Stomach (tissue), 9 donors: ENCODE data around the gene LGALS7B. TPM values are rescaled to one million over a fixed set of nuclear protein-coding genes. Genes with fewer than 3 reads are reported as not detected.
A peak's percentile ranks its signal among the peaks of the same experiment; 100 is the strongest.

Experiments
- DNase-seq, 2 donors: peaks; one replicate each; pipeline versions ENCODE4 v3.0.0 to v3.0.0-alpha.2; 2013 to 2019
- H3K27ac ChIP-seq, 5 donors: fragments of 200-600 bp in 4 of 5; sonication (generic) in 4 of 5; one replicate each; pipeline ENCODE4 v1.5.1; 2013 to 2019; ENCODE audit warnings: mild to moderate bottlenecking in 1 of 5, moderate library complexity in 1 of 5
- H3K27me3 ChIP-seq, 3 donors: fragments of 200-600 bp; sonication (generic); one replicate each; pipeline ENCODE4 v1.5.1; 2017 to 2019; ENCODE audit warnings: mixed run types in 1 of 3
- H3K36me3 ChIP-seq, 4 donors: fragments of 200-600 bp; sonication (generic); 1 replicate in 3 of 4; 2 replicates in 1 of 4; pipeline ENCODE4 v1.5.1; 2016 to 2019
- H3K4me1 ChIP-seq, 4 donors: fragments of 200-600 bp; sonication (generic); one replicate each; pipeline ENCODE4 v1.5.1; 2016 to 2019
- H3K4me3 ChIP-seq, 4 donors: fragments of 200-600 bp; sonication (generic) in 3 of 4; one replicate each; pipeline ENCODE4 v1.5.1; 2016 to 2019; ENCODE audit warnings: mild to moderate bottlenecking in 1 of 4
- H3K9me3 ChIP-seq, 4 donors: fragments of 200-600 bp; sonication (generic); one replicate each; pipeline ENCODE4 v1.5.1; 2016 to 2019
- CTCF ChIP-seq, 7 experiments: fragments of 450-650 bp in 4 of 7; fragments of 200-600 bp in 3 of 7; sonication (generic) in 3 of 7; IDR thresholded peaks; one replicate each; pipeline ENCODE4 v1.5.1; 2016 to 2019; ENCODE audit warnings: antibody characterized with exemption in 7 of 7, control low read depth in 2 of 7, mild to moderate bottlenecking in 1 of 7
- EP300 ChIP-seq: sonication (generic); formaldehyde crosslinking; IDR thresholded peaks from one replicate; pipeline ENCODE4 v1.6.1; 2017; ENCODE audit warnings: antibody characterized with exemption
- POLR2A ChIP-seq, 4 donors: fragments of 450-650 bp; IDR thresholded peaks; one replicate each; pipeline ENCODE4 v1.6.1; 2016; ENCODE audit warnings: antibody characterized with exemption in 4 of 4, control low read depth in 2 of 4, mild to moderate bottlenecking in 1 of 4, moderate library complexity in 1 of 4
- POLR2AphosphoS5 ChIP-seq, 3 donors: sonication (generic); formaldehyde crosslinking; IDR thresholded peaks; one replicate each; pipeline ENCODE4 v1.6.1; 2016; ENCODE audit warnings: antibody characterized with exemption in 3 of 3
- WGBS, 5 donors: extraction: QIAGEN DNeasy Blood & Tissue Kit in 3 of 5; methylation state at CpG; one replicate each; pipeline versions ENCODE4 v1.1.5 to v1.1.7; 2013 to 2018; 5-methylcytosine and 5-hydroxymethylcytosine counted together
- intact Hi-C: fragments of 100-400 bp; cut with DNase I; formaldehyde crosslinking; loops from one replicate; pipeline ENCODE4 v1.15.1; 2023; ENCODE audit warnings: low total_unique reads
- polyA plus RNA-seq, 3 donors: library from polyadenylated mRNA; stranded (reverse); fragments of 200-250 nt; gene quantifications; one replicate each; pipeline ENCODE4 v1.2.3, GENCODE V29; 2013
- total RNA-seq, 5 donors: library from RNA; depleted of rRNA; stranded (reverse); fragments of >200 nt; gene quantifications; one replicate each; pipeline versions ENCODE4 v1.1.0 to v1.2.3, GENCODE V29; 2014 to 2016
- donor health status: healthy with polysubstance abuse.
- donor health status: Bipolar disorder and iron deficiency.
- donor health status: healthy.

The LGALS7B gene
- total and polyA plus RNA-seq, 8 donors, result 3.6 to 980 (median 4.6) TPM; not detected in 5

- TF ChIP-seq POLR2AphosphoS5 (IDR thresholded peaks at IDR 0.05) (no peak), CTCF (IDR thresholded peaks at IDR 0.05) (peak in 2 of 7 experiments; percentile 28 to 37), POLR2A (IDR thresholded peaks at IDR 0.05) (no peak), EP300 (no peak)
- Histone ChIP-seq H3K4me1 (peaks cover 0 to 8% (median 6%) of the 10 kb centered on the region in 4 donors), H3K27me3 (no peaks in the 10 kb centered on the region), H3K27ac (peak overlapping the region in 1 of 5 donors; percentile 20), H3K4me3 (peak overlapping the region; percentile 11 to 42 (median 26)), H3K9me3 (no peaks in the 10 kb centered on the region), H3K36me3 (no peaks in the 10 kb centered on the region)
- peak; percentile 39 to 79 for DNase-seq
- intact Hi-C loops, result no loop called here
- 10 to 24% (median 13%) methylated on average over 34 to 64 of the region's 71 CpGs for WGBS, 5 donors
These were observed 3.5 kb downstream of the LGALS7B start for GRCh38 chr19:38792250-38793111.

GRCh38 chr19:38793177-38793576 is 4.2 kb downstream of the LGALS7B start:
- Histone ChIP-seq H3K4me3 (no peak overlapping the region), H3K9me3 (no peaks in the 10 kb centered on the region), H3K36me3 (no peaks in the 10 kb centered on the region), H3K27ac (no peak overlapping the region), H3K4me1 (peaks cover 0 to 8% (median 6%) of the 10 kb centered on the region in 4 donors), H3K27me3 (no peaks in the 10 kb centered on the region)
- TF ChIP-seq POLR2A (IDR thresholded peaks at IDR 0.05), result no peak
- TF ChIP-seq EP300, result no peak
- TF ChIP-seq CTCF (IDR thresholded peaks at IDR 0.05), result no peak
- no peak for TF ChIP-seq POLR2AphosphoS5 (IDR thresholded peaks at IDR 0.05)
- intact Hi-C loops, result no loop called here
- WGBS, 5 donors, result 74 to 89% (median 76%) methylated on average over 8 of the region's 8 CpGs
- DNase-seq, result no peak

GRCh38 chr19:38793671-38794070 is 4.7 kb downstream of the LGALS7B start:
- intact Hi-C loops, result no loop called here
- Histone ChIP-seq H3K9me3 (no peaks in the 10 kb centered on the region), H3K36me3 (no peaks in the 10 kb centered on the region), H3K4me1 (peaks cover 0 to 8% (median 6%) of the 10 kb centered on the region in 4 donors), H3K4me3 (no peak overlapping the region), H3K27ac (no peak overlapping the region), H3K27me3 (no peaks in the 10 kb centered on the region)
- TF ChIP-seq CTCF (IDR thresholded peaks at IDR 0.05), result no peak
- no peak for TF ChIP-seq POLR2A (IDR thresholded peaks at IDR 0.05)
- TF ChIP-seq EP300, result no peak
- no peak for TF ChIP-seq POLR2AphosphoS5 (IDR thresholded peaks at IDR 0.05)
- no peak for DNase-seq
- 91 to 99% (median 96%) methylated on average over 5 of the region's 5 CpGs for WGBS, 5 donors

GRCh38 chr19:38795549-38795948 is 6.5 kb downstream of the LGALS7B start:
- no peak for TF ChIP-seq POLR2AphosphoS5 (IDR thresholded peaks at IDR 0.05)
- no peak for TF ChIP-seq POLR2A (IDR thresholded peaks at IDR 0.05)
- no peak for TF ChIP-seq EP300
- TF ChIP-seq CTCF (IDR thresholded peaks at IDR 0.05), result no peak
- H3K27ac ChIP-seq, result no peak overlapping the region
- intact Hi-C loops, result no loop called here
- H3K4me3 ChIP-seq, result no peak overlapping the region
- 90 to 96% (median 93%) methylated on average over 4 of the region's 4 CpGs for WGBS, 5 donors
- peaks cover 0 to 12% (median 7%) of the 10 kb centered on the region in 4 donors for H3K4me1 ChIP-seq
- H3K9me3 ChIP-seq, result no peaks in the 10 kb centered on the region
- DNase-seq, result no peak
- H3K36me3 ChIP-seq, result peaks cover 0 to under 1% (median 0%) of the 10 kb centered on the region in 4 donors
- no peaks in the 10 kb centered on the region for H3K27me3 ChIP-seq
